C4-2B (cell line): ENCODE data around the gene FBXL14.

Experiments
- ZFX ChIP-seq: fragments of 450-650 bp; IDR thresholded peaks from 2 replicates; pipeline ENCODE4 v1.6.1; 2017
- TF ChIP-seq, protein P1 (sequence below): fragments of 450-650 bp; conservative IDR thresholded peaks from 2 replicates; pipeline ENCODE4 v1.5.1; 2017; ENCODE audit warnings: mild to moderate bottlenecking

DNA sequence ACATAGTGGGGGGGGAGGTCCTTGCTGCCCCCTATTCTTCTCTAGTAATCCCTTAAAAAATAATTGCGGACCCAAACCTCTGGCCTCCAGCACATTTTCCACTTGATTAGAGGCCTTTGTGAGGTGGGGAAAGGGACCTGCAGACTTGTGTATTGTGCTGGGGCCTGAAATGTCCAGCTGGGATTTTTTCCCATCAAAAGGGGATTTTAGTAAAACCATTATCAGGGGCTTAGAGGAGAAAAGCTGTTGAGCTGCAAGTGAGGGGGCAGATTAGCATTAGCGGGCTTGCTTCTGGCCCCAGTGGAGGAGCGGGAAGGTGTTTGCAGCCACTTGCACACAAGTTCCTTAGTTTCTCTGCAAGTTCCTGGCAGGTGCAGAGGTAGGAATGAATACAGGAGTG, 13.9 kb downstream of the FBXL14 start:
- TF ChIP-seq ZFX = no peak
- TF ChIP-seq, protein P1, sequence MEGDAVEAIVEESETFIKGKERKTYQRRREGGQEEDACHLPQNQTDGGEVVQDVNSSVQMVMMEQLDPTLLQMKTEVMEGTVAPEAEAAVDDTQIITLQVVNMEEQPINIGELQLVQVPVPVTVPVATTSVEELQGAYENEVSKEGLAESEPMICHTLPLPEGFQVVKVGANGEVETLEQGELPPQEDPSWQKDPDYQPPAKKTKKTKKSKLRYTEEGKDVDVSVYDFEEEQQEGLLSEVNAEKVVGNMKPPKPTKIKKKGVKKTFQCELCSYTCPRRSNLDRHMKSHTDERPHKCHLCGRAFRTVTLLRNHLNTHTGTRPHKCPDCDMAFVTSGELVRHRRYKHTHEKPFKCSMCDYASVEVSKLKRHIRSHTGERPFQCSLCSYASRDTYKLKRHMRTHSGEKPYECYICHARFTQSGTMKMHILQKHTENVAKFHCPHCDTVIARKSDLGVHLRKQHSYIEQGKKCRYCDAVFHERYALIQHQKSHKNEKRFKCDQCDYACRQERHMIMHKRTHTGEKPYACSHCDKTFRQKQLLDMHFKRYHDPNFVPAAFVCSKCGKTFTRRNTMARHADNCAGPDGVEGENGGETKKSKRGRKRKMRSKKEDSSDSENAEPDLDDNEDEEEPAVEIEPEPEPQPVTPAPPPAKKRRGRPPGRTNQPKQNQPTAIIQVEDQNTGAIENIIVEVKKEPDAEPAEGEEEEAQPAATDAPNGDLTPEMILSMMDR = no peak
